Lung (tissue), 12 donors: Measurements from ENCODE around the gene FAM222A. TPM values are rescaled to one million over a fixed set of nuclear protein-coding genes. Genes with fewer than 3 reads are reported as not detected.

Experiments used
- ATAC-seq: fragments of 200-7000 bp; cut with Tn5 transposase; one replicate; pipeline ENCODE4 v1.9.1; 2020; ENCODE audit warnings: moderate number of reproducible peaks; ENCODE audit not compliant: insufficient read depth, low FRiP score
- DNase-seq, 3 donors: peaks; one replicate each; pipeline ENCODE4 v3.0.0-alpha.2; 2013 to 2017
- H3K27ac ChIP-seq, 2 donors: one replicate each; pipeline ENCODE4 v1.5.1; 2013; ENCODE audit warnings: mild to moderate bottlenecking in 2 of 2, moderate library complexity in 2 of 2, control low read depth in 1 of 2, inconsistent platforms in 1 of 2, low read depth in 1 of 2, low read length in 1 of 2
- H3K27me3 ChIP-seq, 3 donors: one replicate each; pipeline ENCODE4 v1.5.1; 2013; ENCODE audit warnings: low read length in 2 of 3; ENCODE audit not compliant: control insufficient read depth in 3 of 3, insufficient read depth in 3 of 3
- H3K36me3 ChIP-seq, 4 donors: one replicate each; pipeline ENCODE4 v1.5.1; 2013; ENCODE audit warnings: low read length in 4 of 4, mild to moderate bottlenecking in 1 of 4, moderate library complexity in 1 of 4; ENCODE audit not compliant: control insufficient read depth in 4 of 4, insufficient read depth in 4 of 4
- H3K4me1 ChIP-seq, 5 donors: one replicate each; pipeline ENCODE4 v1.5.1; 2013; ENCODE audit warnings: low read length in 5 of 5, mild to moderate bottlenecking in 2 of 5, moderate library complexity in 1 of 5; ENCODE audit not compliant: control insufficient read depth in 5 of 5, insufficient read depth in 5 of 5
- H3K4me3 ChIP-seq: one replicate; pipeline ENCODE4 v1.5.1; 2013; ENCODE audit warnings: mild to moderate bottlenecking, control low read depth, moderate library complexity
- H3K9ac ChIP-seq, 2 donors: one replicate each; pipeline ENCODE4 v1.5.1; 2013; ENCODE audit warnings: low read length in 2 of 2, control low read depth in 1 of 2; ENCODE audit not compliant: insufficient read depth in 1 of 2
- H3K9me3 ChIP-seq, 4 donors: one replicate each; pipeline ENCODE4 v1.5.1; 2013; ENCODE audit warnings: low read length in 3 of 4, mild to moderate bottlenecking in 1 of 4, moderate library complexity in 1 of 4; ENCODE audit not compliant: control insufficient read depth in 4 of 4, insufficient read depth in 3 of 4
- WGBS, 2 donors: extraction: QIAGEN DNeasy Blood & Tissue Kit; methylation state at CpG; one replicate each; pipeline ENCODE4 v1.1.7; 2013; 5-methylcytosine and 5-hydroxymethylcytosine counted together
- polyA plus RNA-seq, 2 donors: library from polyadenylated mRNA; stranded (reverse); fragments of 200-250 nt; gene quantifications; one replicate each; pipeline ENCODE4 v1.2.1, GENCODE V29; 2013
- total RNA-seq, 2 donors: library from RNA; depleted of rRNA in 1 of 2; stranded (reverse); fragments of >200 nt in 1 of 2; gene quantifications; one replicate each; pipeline ENCODE4 v1.2.1, GENCODE V29; 2014 to 2021
- TF ChIP-seq, protein P1 (sequence below): IDR thresholded peaks from 2 replicates; pipeline ENCODE4 v1.5.1; 2012; ENCODE audit warnings: mild to moderate bottlenecking; ENCODE audit errors: control extremely low read depth, extremely low read depth
- donor health status: control.
- donor health status: control.
- donor health status: Bipolar disorder and iron deficiency.
- donor health status: healthy.
- donor health status: DM: yes; HTN: yes; CAD: no.

FAM222A gene
- total and polyA plus RNA-seq, 4 donors, result 0.28 to 2.6 (median 1.1) TPM

DNA sequence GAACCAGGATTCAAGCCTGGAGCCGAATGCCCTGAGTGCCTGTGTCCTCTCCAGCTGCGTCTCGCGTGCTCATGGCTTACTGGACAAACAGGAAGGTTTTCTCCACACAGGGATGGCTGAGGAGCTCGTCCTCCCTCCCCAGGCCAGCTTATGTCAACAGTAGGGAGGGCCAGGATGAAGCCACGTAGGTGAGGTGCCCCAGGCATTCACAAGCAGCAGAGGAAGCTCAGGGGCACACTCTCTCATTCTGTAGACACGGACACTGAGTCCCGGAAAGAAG lies 70.3 kb downstream of the FAM222A start:
- WGBS, 2 donors, result 73 to 85% methylated on average over 8 of the region's 8 CpGs
- no peaks in the 10 kb centered on the region for H3K36me3 ChIP-seq
- H3K27ac ChIP-seq, result no peak overlapping the region
- H3K4me1 ChIP-seq, result peaks cover 0 to 3% (median 0%) of the 10 kb centered on the region in 5 donors
- no peak overlapping the region for H3K9ac ChIP-seq
- H3K9me3 ChIP-seq, result peaks cover 0 to 6% (median 2%) of the 10 kb centered on the region in 4 donors
- DNase-seq (no peak), ATAC-seq (no peak)
- TF ChIP-seq, protein P1, sequence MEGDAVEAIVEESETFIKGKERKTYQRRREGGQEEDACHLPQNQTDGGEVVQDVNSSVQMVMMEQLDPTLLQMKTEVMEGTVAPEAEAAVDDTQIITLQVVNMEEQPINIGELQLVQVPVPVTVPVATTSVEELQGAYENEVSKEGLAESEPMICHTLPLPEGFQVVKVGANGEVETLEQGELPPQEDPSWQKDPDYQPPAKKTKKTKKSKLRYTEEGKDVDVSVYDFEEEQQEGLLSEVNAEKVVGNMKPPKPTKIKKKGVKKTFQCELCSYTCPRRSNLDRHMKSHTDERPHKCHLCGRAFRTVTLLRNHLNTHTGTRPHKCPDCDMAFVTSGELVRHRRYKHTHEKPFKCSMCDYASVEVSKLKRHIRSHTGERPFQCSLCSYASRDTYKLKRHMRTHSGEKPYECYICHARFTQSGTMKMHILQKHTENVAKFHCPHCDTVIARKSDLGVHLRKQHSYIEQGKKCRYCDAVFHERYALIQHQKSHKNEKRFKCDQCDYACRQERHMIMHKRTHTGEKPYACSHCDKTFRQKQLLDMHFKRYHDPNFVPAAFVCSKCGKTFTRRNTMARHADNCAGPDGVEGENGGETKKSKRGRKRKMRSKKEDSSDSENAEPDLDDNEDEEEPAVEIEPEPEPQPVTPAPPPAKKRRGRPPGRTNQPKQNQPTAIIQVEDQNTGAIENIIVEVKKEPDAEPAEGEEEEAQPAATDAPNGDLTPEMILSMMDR, result no peak
- no peaks in the 10 kb centered on the region for H3K27me3 ChIP-seq
- no peak overlapping the region for H3K4me3 ChIP-seq

DNA sequence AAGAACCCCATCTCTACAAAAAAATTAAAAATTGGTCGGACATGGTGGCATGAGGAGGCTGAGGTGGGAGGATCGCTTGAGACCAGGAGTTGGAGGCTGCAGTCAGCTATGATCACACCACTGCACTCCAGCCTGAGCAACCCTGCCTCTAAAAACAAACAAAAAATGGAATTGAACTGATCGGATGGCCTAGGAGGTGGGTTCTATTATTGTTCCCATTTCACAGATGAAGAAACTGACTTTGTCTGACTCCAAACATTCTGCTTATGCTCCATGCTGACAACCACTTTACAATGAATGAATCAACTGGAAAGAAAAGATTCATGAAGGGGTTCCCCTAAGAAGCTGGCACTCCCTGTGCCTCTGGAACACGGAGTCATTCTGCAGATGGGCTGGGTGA lies 72.2 kb downstream of the FAM222A start:
- H3K4me1 ChIP-seq, result peaks cover 0 to 3% (median 0%) of the 10 kb centered on the region in 5 donors
- no peak overlapping the region for H3K4me3 ChIP-seq
- H3K27me3 ChIP-seq, result no peaks in the 10 kb centered on the region
- H3K27ac ChIP-seq, result no peak overlapping the region
- WGBS, 2 donors, result 79 to 84% methylated on average over 4 of the region's 4 CpGs
- TF ChIP-seq, protein P1, result no peak
- ATAC-seq (no peak), DNase-seq (no peak)
- peaks cover 0 to 2% (median 0%) of the 10 kb centered on the region in 4 donors for H3K9me3 ChIP-seq
- H3K36me3 ChIP-seq, result no peaks in the 10 kb centered on the region
- H3K9ac ChIP-seq, result no peak overlapping the region

DNA sequence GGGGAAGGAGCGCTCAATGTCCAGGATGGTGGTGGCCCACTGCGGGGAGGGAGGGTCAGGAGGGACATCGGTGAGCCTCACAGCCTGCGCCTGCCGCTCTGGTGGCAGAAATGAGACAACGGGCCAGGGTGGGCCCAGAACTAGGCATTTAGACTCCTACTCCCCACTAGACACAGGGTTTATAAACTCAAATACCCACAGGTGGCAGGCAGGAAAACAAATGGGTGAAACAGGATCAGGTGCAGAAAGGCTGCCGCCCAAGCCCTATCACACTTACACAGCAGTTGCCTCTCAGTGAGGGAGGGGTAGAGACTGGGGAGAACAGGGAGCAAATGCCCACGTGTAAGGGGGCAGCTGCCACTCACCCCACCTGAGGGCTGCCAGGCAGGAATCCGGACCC lies 73.2 kb downstream of the FAM222A start:
- H3K4me3 ChIP-seq, result no peak overlapping the region
- peaks cover 0 to 2% (median 0%) of the 10 kb centered on the region in 4 donors for H3K9me3 ChIP-seq
- peaks cover 0 to 3% (median 0%) of the 10 kb centered on the region in 5 donors for H3K4me1 ChIP-seq
- no peaks in the 10 kb centered on the region for H3K27me3 ChIP-seq
- no peaks in the 10 kb centered on the region for H3K36me3 ChIP-seq
- TF ChIP-seq, protein P1, result no peak
- no peak overlapping the region for H3K27ac ChIP-seq
- 87 to 91% methylated on average over 9 of the region's 9 CpGs for WGBS, 2 donors
- H3K9ac ChIP-seq, result no peak overlapping the region
- no peak for ATAC-seq
- DNase-seq, result no peak

DNA sequence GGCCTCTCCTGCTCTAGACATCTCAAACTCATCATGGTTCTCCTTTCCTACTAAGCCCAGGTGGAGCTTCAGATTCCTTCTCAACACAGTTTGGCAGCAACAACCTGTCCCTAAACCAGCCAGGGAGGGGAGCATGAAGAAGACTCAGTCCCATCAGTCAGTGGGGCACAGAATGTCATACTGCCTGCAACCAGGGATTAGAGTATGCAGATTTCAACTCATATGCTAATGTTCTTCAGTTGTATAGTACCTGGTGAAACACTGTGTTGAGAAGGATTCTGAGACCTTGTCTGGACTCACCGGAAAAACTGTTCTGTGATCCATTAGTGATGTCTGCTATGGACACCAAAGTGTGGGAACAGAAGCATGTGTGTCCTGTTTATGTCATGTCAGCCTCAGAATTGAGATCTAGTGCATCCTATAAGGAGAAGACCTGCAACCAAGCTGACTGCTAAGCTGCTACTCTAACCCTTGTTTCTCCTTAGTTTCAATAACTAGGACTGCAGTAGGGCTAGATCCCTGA lies 76.0 kb downstream of the FAM222A start:
- TF ChIP-seq, protein P1, result no peak
- Histone ChIP-seq H3K27ac (no peak overlapping the region), H3K9ac (no peak overlapping the region), H3K4me1 (no peaks in the 10 kb centered on the region), H3K9me3 (no peaks in the 10 kb centered on the region), H3K36me3 (no peaks in the 10 kb centered on the region), H3K27me3 (no peaks in the 10 kb centered on the region), H3K4me3 (no peak overlapping the region)
- 86 to 95% methylated on average over 1 of the region's 1 CpG for WGBS, 2 donors
- DNase-seq (no peak), ATAC-seq (no peak)
